H1 (cell line): Measurements from ENCODE around the gene HS6ST1. TPM values are rescaled to one million over a fixed set of nuclear protein-coding genes. Genes with fewer than 3 reads are reported as not detected.

Experiments used
- CTCF ChIA-PET: fragments of 300-600 bp; sonication (Branson Sonifier 250); formaldehyde crosslinking; loops from one replicate; lab custom pipeline; 2021; ENCODE audit not compliant: partially characterized antibody; lab: Charles Lee
- POLR2A ChIA-PET: fragments of 300-600 bp; sonication (Branson Sonifier 250); formaldehyde crosslinking; loops from one replicate; lab custom pipeline; 2021; ENCODE audit warnings: inconsistent platforms; ENCODE audit not compliant: partially characterized antibody; lab: Charles Lee
- DNase-seq, 2 experiments: peaks; one replicate each; pipeline versions ENCODE4 v3.0.0 to v3.0.0-alpha.2; 2010 to 2022; ENCODE audit warnings: low spot score in 2 of 2, low read depth in 1 of 2, mixed read lengths in 1 of 2
- FAIRE-seq: peaks from 2 replicates; lab custom pipeline; 2011; peaks lifted over from hg19 to GRCh38; lab: Jason Lieb, UNC
- H2AFZ ChIP-seq: 2 replicates; pipeline ENCODE4 v1.8.1; 2012; ENCODE audit warnings: low read length, inconsistent platforms
- H2AK5ac ChIP-seq: 2 replicates; pipeline ENCODE4 v1.6.1; 2013; ENCODE audit warnings: low read depth, low read length
- H2BK120ac ChIP-seq: replicated peaks from 2 replicates; pipeline ENCODE3; 2013; ENCODE audit warnings: low read depth, low read length, inconsistent platforms
- H2BK12ac ChIP-seq: 2 replicates; pipeline ENCODE4 v1.6.1; 2013; ENCODE audit warnings: low read depth, low read length
- H2BK15ac ChIP-seq: 2 replicates; pipeline ENCODE4 v1.6.1; 2013; ENCODE audit warnings: low read length
- H2BK20ac ChIP-seq: 2 replicates; pipeline ENCODE4 v1.6.1; 2013; ENCODE audit warnings: low read length
- H2BK5ac ChIP-seq: 2 replicates; pipeline ENCODE4 v1.6.1; 2013; ENCODE audit warnings: low read depth, low read length
- H3K14ac ChIP-seq: 2 replicates; pipeline ENCODE4 v1.6.1; 2013; ENCODE audit warnings: inconsistent platforms; ENCODE audit not compliant: insufficient read length
- H3K18ac ChIP-seq: 2 replicates; pipeline ENCODE4 v1.6.1; 2013; ENCODE audit warnings: low read length; ENCODE audit errors: extremely low read depth
- H3K23ac ChIP-seq: 2 replicates; pipeline ENCODE4 v1.6.1; 2013; ENCODE audit warnings: inconsistent platforms; ENCODE audit not compliant: insufficient read length
- H3K23me2 ChIP-seq: 2 replicates; pipeline ENCODE4 v1.6.1; 2013; ENCODE audit warnings: low read depth, low read length
- H3K27ac ChIP-seq: 2 replicates; pipeline ENCODE4 v1.6.1; 2011; ENCODE audit warnings: low read depth, low read length, inconsistent platforms
- H3K27me3 ChIP-seq, 4 experiments: replicated peaks in 1 of 4; 1 replicate in 1 of 4; 2 replicates in 3 of 4; pipeline versions ENCODE4 v1.6.1 to v1.8.1; 2011 to 2013; ENCODE audit warnings: low read length in 3 of 4, mild to moderate bottlenecking in 3 of 4, inconsistent platforms in 2 of 4, mixed read lengths in 2 of 4, moderate library complexity in 1 of 4; ENCODE audit not compliant: control insufficient read depth in 3 of 4, insufficient read depth in 3 of 4; ENCODE audit errors: extremely low read depth in 1 of 4
- H3K36me3 ChIP-seq, 4 experiments: 2 replicates each; pipeline versions ENCODE4 v1.6.1 to v1.8.1; 2011 to 2013; ENCODE audit warnings: mild to moderate bottlenecking in 4 of 4, low read length in 3 of 4, moderate library complexity in 2 of 4, control low read depth in 1 of 4, inconsistent platforms in 1 of 4; ENCODE audit not compliant: insufficient read depth in 4 of 4, control insufficient read depth in 2 of 4
- H3K4ac ChIP-seq: replicated peaks from 2 replicates; pipeline ENCODE3; 2013; ENCODE audit warnings: low read length, low read depth, mixed read lengths, inconsistent platforms; ENCODE audit not compliant: insufficient read length
- H3K4me1 ChIP-seq, 4 experiments: replicated peaks in 1 of 4; 1 replicate in 1 of 4; 2 replicates in 3 of 4; pipeline versions ENCODE4 v1.6.1 to v1.8.1; 2011 to 2013; ENCODE audit warnings: low read length in 3 of 4, inconsistent platforms in 2 of 4, mixed read lengths in 1 of 4; ENCODE audit not compliant: insufficient read depth in 4 of 4, control insufficient read depth in 3 of 4
- H3K4me2 ChIP-seq, 2 experiments: 2 replicates each; pipeline versions ENCODE4 v1.6.1 to v1.8.1; 2011 to 2013; ENCODE audit warnings: low read depth in 2 of 2, low read length in 2 of 2, control low read depth in 1 of 2, inconsistent platforms in 1 of 2, mild to moderate bottlenecking in 1 of 2; ENCODE audit not compliant: insufficient read depth in 1 of 2
- H3K4me3 ChIP-seq, 4 experiments: fragments of 200-600, 300-600 bp in 1 of 4; sonication (generic), shearing (Covaris generic), sonication (Bioruptor Twin) in 1 of 4; 2 replicates each; pipeline versions ENCODE4 v1.5.1 to v1.8.1; 2011 to 2016; ENCODE audit warnings: low read length in 4 of 4, low read depth in 3 of 4, control low read depth in 2 of 4, inconsistent platforms in 2 of 4, mild to moderate bottlenecking in 2 of 4, mixed read lengths in 1 of 4, moderate library complexity in 1 of 4; ENCODE audit not compliant: insufficient read depth in 2 of 4; ENCODE audit errors: extremely low read depth in 1 of 4
- H3K56ac ChIP-seq: replicated peaks from 2 replicates; pipeline ENCODE3; 2013; ENCODE audit warnings: low read depth, mild to moderate bottlenecking, mixed read lengths, low read length, inconsistent platforms; ENCODE audit not compliant: insufficient read length
- H3K79me1 ChIP-seq: 2 replicates; pipeline ENCODE4 v1.6.1; 2013; ENCODE audit warnings: low read depth, low read length, control low read depth
- H3K79me2 ChIP-seq, 2 experiments: 2 replicates each; pipeline versions ENCODE4 v1.6.1 to v1.8.1; 2012 to 2013; ENCODE audit warnings: low read length in 2 of 2, mild to moderate bottlenecking in 2 of 2, inconsistent platforms in 1 of 2; ENCODE audit not compliant: insufficient read depth in 2 of 2, control insufficient read depth in 1 of 2
- H3K9ac ChIP-seq, 4 experiments: replicated peaks in 1 of 4; 1 replicate in 1 of 4; 2 replicates in 3 of 4; pipeline versions ENCODE4 v1.6.1 to v1.8.1; 2011 to 2013; ENCODE audit warnings: low read depth in 3 of 4, low read length in 3 of 4, control low read depth in 2 of 4, mild to moderate bottlenecking in 2 of 4, moderate library complexity in 2 of 4, inconsistent platforms in 1 of 4; ENCODE audit errors: extremely low read depth in 1 of 4
- H3K9me3 ChIP-seq, 2 experiments: 2 replicates each; pipeline versions ENCODE4 v1.6.1 to v1.8.1; 2012 to 2013; ENCODE audit warnings: mild to moderate bottlenecking in 2 of 2, moderate library complexity in 2 of 2, control low read depth in 1 of 2, inconsistent platforms in 1 of 2, low read depth in 1 of 2, low read length in 1 of 2, mixed read lengths in 1 of 2; ENCODE audit not compliant: insufficient read depth in 2 of 2
- H4K20me1 ChIP-seq, 2 experiments: replicated peaks in 1 of 2; 2 replicates each; pipeline versions ENCODE3 to v1.8.1; 2011 to 2013; ENCODE audit warnings: inconsistent platforms in 2 of 2, low read length in 2 of 2, mild to moderate bottlenecking in 1 of 2; ENCODE audit not compliant: insufficient read depth in 2 of 2, control insufficient read depth in 1 of 2
- H4K5ac ChIP-seq: 2 replicates; pipeline ENCODE4 v1.6.1; 2013; ENCODE audit warnings: low read length, low read depth, mixed read lengths, inconsistent platforms; ENCODE audit not compliant: insufficient read length
- H4K8ac ChIP-seq: 2 replicates; pipeline ENCODE4 v1.8.0; 2013; ENCODE audit warnings: mild to moderate bottlenecking, moderate library complexity, low read length, inconsistent platforms; ENCODE audit not compliant: insufficient read depth; ENCODE audit errors: extremely low read depth
- H4K91ac ChIP-seq: replicated peaks from 2 replicates; pipeline ENCODE3; 2013; ENCODE audit warnings: low read length, mixed read lengths, inconsistent platforms; ENCODE audit not compliant: insufficient read length
- CBX5 ChIP-seq: fragments of 300-800, 300-1000 bp; sonication (generic); IDR thresholded peaks from 2 replicates; pipeline ENCODE4 v1.7.1; 2016; ENCODE audit warnings: antibody characterized with exemption, low read length, low read depth
- CREB1 ChIP-seq: IDR thresholded peaks from 2 replicates; pipeline ENCODE4 v1.6.1; 2012; ENCODE audit warnings: inconsistent platforms
- FOSL1 ChIP-seq: IDR thresholded peaks from 2 replicates; pipeline ENCODE4 v1.6.1; 2011; ENCODE audit warnings: mild to moderate bottlenecking, low read depth, low read length, moderate library complexity; ENCODE audit not compliant: insufficient read depth
- KDM5A ChIP-seq: fragments of 200-600 bp; IDR thresholded peaks from 2 replicates; pipeline ENCODE4 v1.7.1; 2012; ENCODE audit warnings: mild to moderate bottlenecking, low read length, inconsistent platforms, mixed read lengths
- NANOG ChIP-seq: IDR thresholded peaks from 2 replicates; pipeline ENCODE4 v1.6.1; 2011; ENCODE audit warnings: low read length, low read depth, mild to moderate bottlenecking, inconsistent platforms; ENCODE audit not compliant: insufficient read depth, poor library complexity, severe bottlenecking
- SIRT6 ChIP-seq: IDR thresholded peaks from one replicate; pipeline ENCODE4 v1.7.1; 2012; ENCODE audit warnings: low read length, inconsistent platforms
- YY1 ChIP-seq: IDR thresholded peaks from 2 replicates; pipeline ENCODE4 v1.6.1; 2011; ENCODE audit warnings: low read depth, mild to moderate bottlenecking, low read length
- WGBS, 2 experiments: shearing (Covaris generic) in 1 of 2; methylation state at CpG; one replicate each; pipeline versions ENCODE4 v1.1.6 to v1.1.7; 2013 to 2015; ENCODE audit warnings: low lambda C conversion rate in 2 of 2, mixed read lengths in 2 of 2, inconsistent platforms in 1 of 2, low coverage in 1 of 2, missing lambda C conversion rate in 1 of 2; ENCODE audit not compliant: insufficient replicate concordance in 2 of 2, insufficient coverage in 1 of 2, insufficient read length in 1 of 2; ENCODE audit errors: extremely low coverage in 1 of 2, missing lambda C conversion rate in 1 of 2; 5-methylcytosine and 5-hydroxymethylcytosine counted together
- polyA plus RNA-seq, 7 experiments: library from polyadenylated mRNA; depleted of rRNA in 3 of 7; stranded (reverse) in 5 of 7; unstranded in 2 of 7; fragments of >200 nt in 5 of 7; fragments of 200-250 nt in 2 of 7; gene quantifications; 1 replicate in 5 of 7; 2 replicates in 1 of 7; 4 replicates in 1 of 7; pipeline versions ENCODE4 v1.2.1 to v1.2.3, GENCODE V29; 2011 to 2013; ENCODE audit warnings: missing spikeins in 2 of 7, mixed read lengths in 2 of 7
- total RNA-seq: library from RNA; stranded (reverse); fragmentation: NEBNext Ultra II Directional; extraction: Animal tissue kit (Norgen Biotek cat#: 25700); gene quantifications from 2 replicates; pipeline ENCODE4 v1.2.1, GENCODE V29; 2021

The HS6ST1 gene
- total and polyA plus RNA-seq, 2 of the 8 experiments (the other 6 are each of a cell fraction or from before 2014, with no cell fraction given) = 37.4 to 74.6 TPM

DNA sequence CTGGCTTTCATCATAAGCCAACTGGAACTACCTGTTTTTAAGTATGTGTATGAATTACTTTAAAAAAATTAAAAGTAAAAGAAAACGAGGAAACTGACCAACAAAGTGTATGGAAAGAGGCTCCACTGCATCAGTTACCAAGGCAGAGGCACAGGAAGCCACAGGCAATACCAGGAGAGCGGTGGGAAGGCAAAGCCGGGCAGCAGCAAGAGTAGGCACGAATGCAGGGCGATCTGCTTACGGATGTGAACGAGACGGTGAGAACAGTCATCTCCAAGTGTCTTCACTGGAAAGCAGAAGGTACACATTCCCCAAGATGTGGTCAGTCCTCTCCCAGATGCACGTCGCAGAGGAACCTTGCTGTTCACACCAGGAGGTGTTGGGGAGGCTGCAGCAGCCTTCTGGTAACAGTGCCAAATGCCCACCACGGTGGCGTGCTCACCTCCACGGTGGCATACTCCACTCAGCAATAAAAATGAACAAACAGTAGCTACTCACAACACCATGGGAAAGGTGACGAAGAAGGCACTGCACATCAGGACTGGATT lies 43.1 kb downstream of the HS6ST1 start:
- H2BK120ac ChIP-seq = no peak overlapping the region
- no peaks in the 10 kb centered on the region for H3K23me2 ChIP-seq
- CTCF ChIA-PET = no interaction called here
- H2AFZ ChIP-seq = no peak overlapping the region
- no peaks in the 10 kb centered on the region for H3K27me3 ChIP-seq
- H3K79me1 ChIP-seq = peaks cover 25% of the 10 kb centered on the region
- H2BK12ac ChIP-seq = no peak overlapping the region
- DNase-seq = no peak
- H3K4me1 ChIP-seq = no peaks in the 10 kb centered on the region; a peak in 2 of 7 replicates
- no peak overlapping the region for H3K23ac ChIP-seq
- H3K4me3 ChIP-seq = no peak overlapping the region
- no peak overlapping the region for H3K18ac ChIP-seq
- peaks cover 24 to 55% of the 10 kb centered on the region in 2 experiments for H4K20me1 ChIP-seq
- H2AK5ac ChIP-seq = no peak overlapping the region
- no peak overlapping the region for H3K14ac ChIP-seq
- no peak overlapping the region for H4K8ac ChIP-seq
- POLR2A ChIA-PET = no interaction called here
- 93% methylated on average over 14 of the region's 14 CpGs; no CpG with 5 or more reads in 1 of the 2 experiments for WGBS, 2 experiments
- no peak for FAIRE-seq
- peaks cover 0 to 63% of the 10 kb centered on the region in 2 experiments; a peak in 2 of 4 replicates for H3K79me2 ChIP-seq
- no peak overlapping the region for H3K56ac ChIP-seq
- H3K9ac ChIP-seq = no peak overlapping the region
- no peak overlapping the region for H3K4me2 ChIP-seq
- H3K27ac ChIP-seq = no peak overlapping the region
- TF ChIP-seq KDM5A (no peak), NANOG (no peak), CBX5 (no peak), SIRT6 (no peak), CREB1 (no peak), YY1 (no peak), FOSL1 (no peak)
- H3K4ac ChIP-seq = no peak overlapping the region
- H3K36me3 ChIP-seq = peaks cover 2 to 12% (median 4%) of the 10 kb centered on the region in 4 experiments; a peak in 5 of 8 replicates
- H2BK20ac ChIP-seq = no peak overlapping the region
- no peak overlapping the region for H2BK15ac ChIP-seq
- no peak overlapping the region for H4K91ac ChIP-seq
- no peak overlapping the region for H4K5ac ChIP-seq
- H3K9me3 ChIP-seq = no peaks in the 10 kb centered on the region
- H2BK5ac ChIP-seq = no peak overlapping the region
